Natural killer cell (primary cell): ENCODE measurements around the gene CDKAL1. TPM values are rescaled to one million over a fixed set of nuclear protein-coding genes. Genes with fewer than 3 reads are reported as not detected.

Experiments
- ATAC-seq, 3 donors: fragments of 150-1000 bp in 2 of 3; fragments of 200-7000 bp in 1 of 3; cut with Tn5 transposase; 1 replicate in 1 of 3; 2 replicates in 2 of 3; pipeline ENCODE4 v1.10.0; 2021; ENCODE audit warnings: mild to moderate bottlenecking in 2 of 3, moderate library complexity in 2 of 3
- DNase-seq, 2 donors: peaks; one replicate each; pipeline versions ENCODE4 v3.0.0 to v3.0.0-alpha.2; 2013 to 2021; ENCODE audit warnings: mixed read lengths in 1 of 2
- H3K27ac ChIP-seq: one replicate; pipeline ENCODE4 v1.5.1; 2013; ENCODE audit warnings: mild to moderate bottlenecking, low read length
- H3K27me3 ChIP-seq: one replicate; pipeline ENCODE4 v1.6.1; 2013; ENCODE audit warnings: low read length; ENCODE audit not compliant: control insufficient read depth, insufficient read depth
- H3K36me3 ChIP-seq: one replicate; pipeline ENCODE4 v1.6.1; 2013; ENCODE audit warnings: low read length; ENCODE audit not compliant: control insufficient read depth, insufficient read depth
- H3K4me1 ChIP-seq: one replicate; pipeline ENCODE4 v1.6.1; 2013; ENCODE audit warnings: low read length; ENCODE audit not compliant: control insufficient read depth, insufficient read depth
- H3K4me3 ChIP-seq: one replicate; pipeline ENCODE4 v1.5.1; 2013; ENCODE audit warnings: low read length
- H3K9me3 ChIP-seq: one replicate; pipeline ENCODE4 v1.6.1; 2013; ENCODE audit warnings: low read length; ENCODE audit not compliant: control insufficient read depth, insufficient read depth
- H3K27ac Mint-ChIP-seq, 2 donors: one replicate each; pipeline ENCODE4 v1.8.0; 2022; ENCODE audit warnings: mild to moderate bottlenecking in 2 of 2, mixed read lengths in 2 of 2, moderate library complexity in 1 of 2
- H3K27me3 Mint-ChIP-seq, 2 donors: one replicate each; pipeline ENCODE4 v1.8.0; 2022; ENCODE audit warnings: low read depth in 2 of 2, mixed read lengths in 2 of 2
- H3K36me3 Mint-ChIP-seq: one replicate; pipeline ENCODE4 v1.8.0; 2022; ENCODE audit warnings: mixed read lengths
- H3K4me1 Mint-ChIP-seq, 2 donors: one replicate each; pipeline ENCODE4 v1.8.0; 2022; ENCODE audit warnings: mixed read lengths in 2 of 2
- H3K4me3 Mint-ChIP-seq: one replicate; pipeline ENCODE4 v1.8.0; 2022; ENCODE audit warnings: mild to moderate bottlenecking, moderate library complexity, mixed read lengths
- H3K9me3 Mint-ChIP-seq, 2 donors: one replicate each; pipeline ENCODE4 v1.8.0; 2022; ENCODE audit warnings: mixed read lengths in 2 of 2
- CTCF ChIP-seq: fragments of 200-600 bp; IDR thresholded peaks from one replicate; pipeline ENCODE4 v1.8.0; 2022; ENCODE audit warnings: antibody characterized with exemption
- WGBS: methylation state at CpG from one replicate; pipeline ENCODE4 v1.1.7; 2013; ENCODE audit warnings: missing lambda C conversion rate; ENCODE audit not compliant: insufficient coverage; 5-methylcytosine and 5-hydroxymethylcytosine counted together
- intact Hi-C: fragments of 100-400 bp; cut with micrococcal nuclease; formaldehyde crosslinking; loops from one replicate; pipeline ENCODE4 v1.14.2; 2022
- total RNA-seq, 4 donors: library from RNA; stranded (reverse); fragments of 120-200 nt in 1 of 4; gene quantifications; one replicate each; pipeline versions ENCODE4 v1.2.3 to v1.2.4, GENCODE V29; 2013 to 2022

Gene CDKAL1
- total RNA-seq, 3 donors from 2014 or later (not counting 1 experiment from before 2014, with no cell fraction given) = 26.0 to 32.8 (median 28.9) TPM

- H3K27ac Mint-ChIP-seq = no peak overlapping the region
Measured at GRCh38 chr6:21111093-21111725, 577.0 kb downstream of the CDKAL1 start.

DNA sequence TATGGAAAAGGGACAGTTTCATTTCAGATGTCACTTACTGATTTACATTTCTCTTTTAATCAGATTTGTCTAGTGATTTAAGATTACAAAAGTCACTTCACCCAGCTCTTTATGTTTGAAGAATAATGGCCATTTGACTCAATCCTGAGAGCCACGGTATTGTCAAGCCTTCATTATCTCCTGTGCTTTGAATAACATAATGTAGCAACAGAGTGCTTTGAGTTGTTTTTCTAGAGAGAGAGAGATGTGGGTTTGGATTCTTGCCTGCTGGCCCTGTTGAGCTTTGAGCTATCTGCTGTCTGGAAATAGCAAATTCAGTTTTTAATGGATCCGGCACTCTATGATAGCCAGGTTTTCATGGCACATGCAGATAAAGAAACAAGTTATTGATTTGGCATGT, 580.9 kb downstream of the CDKAL1 start:
- no peaks in the 10 kb centered on the region for H3K36me3 Mint-ChIP-seq

More at GRCh38 chr6:21111093-21111725, 577.0 kb downstream of the CDKAL1 start:
- Mint-ChIP-seq H3K36me3 (no peaks in the 10 kb centered on the region), H3K4me3 (no peak overlapping the region), H3K9me3 (no peaks in the 10 kb centered on the region), H3K27me3 (no peaks in the 10 kb centered on the region), H3K4me1 (peaks cover 0 to 5% of the 10 kb centered on the region in 2 donors)
- H3K4me1 ChIP-seq = no peaks in the 10 kb centered on the region
- no peaks in the 10 kb centered on the region for H3K9me3 ChIP-seq
- intact Hi-C loops = no loop called here
- H3K27ac ChIP-seq = no peak overlapping the region
- 96% methylated on average over 3 of the region's 4 CpGs for WGBS
- no peaks in the 10 kb centered on the region for H3K36me3 ChIP-seq
- no peak for TF ChIP-seq CTCF
- ATAC-seq (no peak), DNase-seq (no peak)
- no peak overlapping the region for H3K4me3 ChIP-seq
- no peaks in the 10 kb centered on the region for H3K27me3 ChIP-seq

DNA sequence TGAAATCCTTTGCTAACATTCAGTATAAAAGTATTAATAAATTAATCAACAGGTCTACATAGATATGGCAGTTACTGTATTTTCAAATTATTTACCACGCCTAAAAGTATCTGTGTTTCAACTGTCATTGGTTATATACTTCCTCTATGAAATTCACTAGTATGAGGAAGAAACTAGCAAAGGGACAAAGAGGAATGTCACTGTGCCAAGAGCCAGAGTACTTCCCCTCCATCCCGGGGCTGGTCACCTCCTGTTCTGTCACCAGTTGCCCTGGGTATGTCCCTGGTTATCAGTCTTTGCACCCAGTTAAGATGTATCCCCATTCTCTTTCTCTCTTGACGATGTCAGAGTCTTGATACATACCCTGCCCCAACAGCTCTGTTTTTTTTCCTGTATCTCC, 582.5 kb downstream of the CDKAL1 start:
- no peaks in the 10 kb centered on the region for H3K9me3 Mint-ChIP-seq
- no peaks in the 10 kb centered on the region for H3K4me1 ChIP-seq
- H3K4me3 Mint-ChIP-seq = no peak overlapping the region
- no peak for ATAC-seq
- no peak overlapping the region for H3K4me3 ChIP-seq
- H3K4me1 Mint-ChIP-seq = peaks cover 5 to 10% of the 10 kb centered on the region in 2 donors
- no peaks in the 10 kb centered on the region for H3K9me3 ChIP-seq
- no peaks in the 10 kb centered on the region for H3K27me3 Mint-ChIP-seq
- DNase-seq = no peak
- no peak overlapping the region for H3K27ac ChIP-seq
- H3K36me3 Mint-ChIP-seq = no peaks in the 10 kb centered on the region
- no peak overlapping the region for H3K27ac Mint-ChIP-seq
- intact Hi-C loops = no loop called here
- H3K27me3 ChIP-seq = no peaks in the 10 kb centered on the region
- TF ChIP-seq CTCF = no peak
- WGBS = 69% methylated on average over 2 of the region's 3 CpGs
- H3K36me3 ChIP-seq = no peaks in the 10 kb centered on the region

More for the DNA sequence above, 580.9 kb downstream of the CDKAL1 start:
- 100% methylated on average over 2 of the region's 2 CpGs for WGBS
- H3K9me3 Mint-ChIP-seq = no peaks in the 10 kb centered on the region
- H3K27ac Mint-ChIP-seq = no peak overlapping the region
- DNase-seq = no peak
- H3K27ac ChIP-seq = no peak overlapping the region
- H3K9me3 ChIP-seq = no peaks in the 10 kb centered on the region
- H3K27me3 Mint-ChIP-seq = no peaks in the 10 kb centered on the region
- H3K4me1 Mint-ChIP-seq = peaks cover 5 to 10% of the 10 kb centered on the region in 2 donors
- no peaks in the 10 kb centered on the region for H3K36me3 ChIP-seq
- no peak for TF ChIP-seq CTCF
- no peak overlapping the region for H3K4me3 ChIP-seq
- H3K4me1 ChIP-seq = no peaks in the 10 kb centered on the region
- intact Hi-C loops = no loop called here
- H3K27me3 ChIP-seq = no peaks in the 10 kb centered on the region
- H3K4me3 Mint-ChIP-seq = no peak overlapping the region
- ATAC-seq = no peak
